DOHH2 (cell line): ENCODE data around the gene ALKBH4.
"Not testable (repeated sequence)": the region's sequence is repeated elsewhere in the genome, so short reads cannot be mapped to it uniquely, and the experiment has no call there.

ENCODE experiments used
- H3F3A ChIP-seq: fragments of 200-600 bp; sonication (generic), shearing (Covaris generic); 2 replicates; pipeline ENCODE4 v1.6.0; 2016; ENCODE audit warnings: antibody characterized with exemption, mild to moderate bottlenecking; ENCODE audit not compliant: control insufficient read depth, insufficient read depth
- H3K27ac ChIP-seq: fragments of 200-600 bp; sonication (generic); 2 replicates; pipeline ENCODE4 v1.5.1; 2014; ENCODE audit warnings: low read depth, mild to moderate bottlenecking, low read length, moderate library complexity
- H3K27me3 ChIP-seq: fragments of 200-600 bp; sonication (generic); 2 replicates; pipeline ENCODE4 v1.6.1; 2014; ENCODE audit warnings: mild to moderate bottlenecking, low read length, mixed read lengths; ENCODE audit not compliant: control insufficient read depth
- H3K36me3 ChIP-seq: fragments of 200-600 bp; sonication (generic); 2 replicates; pipeline ENCODE4 v1.6.1; 2014; ENCODE audit warnings: mild to moderate bottlenecking, low read length, moderate library complexity, mixed read lengths; ENCODE audit not compliant: control insufficient read depth
- H3K4me1 ChIP-seq: fragments of 200-600 bp; sonication (generic); 2 replicates; pipeline ENCODE4 v1.6.1; 2014; ENCODE audit warnings: mild to moderate bottlenecking, low read length, mixed read lengths; ENCODE audit not compliant: control insufficient read depth
- H3K4me2 ChIP-seq: fragments of 200-600 bp; sonication (generic); 2 replicates; pipeline ENCODE4 v1.6.0; 2014; ENCODE audit warnings: mild to moderate bottlenecking, low read length, moderate library complexity
- H3K4me3 ChIP-seq: fragments of 200-600 bp; sonication (generic); 2 replicates; pipeline ENCODE4 v1.5.1; 2014; ENCODE audit warnings: mild to moderate bottlenecking, low read length, mixed read lengths
- H3K79me2 ChIP-seq: fragments of 200-600 bp; sonication (generic); 2 replicates; pipeline ENCODE4 v1.6.1; 2014; ENCODE audit warnings: mild to moderate bottlenecking, low read length, mixed read lengths; ENCODE audit not compliant: control insufficient read depth
- H3K9me2 ChIP-seq: fragments of 200-600 bp; sonication (generic); replicated peaks from 2 replicates; pipeline ENCODE4 v1.6.1; 2014; ENCODE audit warnings: mild to moderate bottlenecking, low read length, mixed read lengths; ENCODE audit not compliant: control insufficient read depth
- H3K9me3 ChIP-seq: fragments of 200-600 bp; sonication (generic); 2 replicates; pipeline ENCODE4 v1.6.1; 2014; ENCODE audit warnings: antibody characterized with exemption, low read length, mixed read lengths; ENCODE audit not compliant: control insufficient read depth, insufficient read depth
- H4K20me1 ChIP-seq: fragments of 200-600 bp; sonication (generic); 2 replicates; pipeline ENCODE4 v1.6.0; 2014; ENCODE audit warnings: low read depth, mild to moderate bottlenecking, antibody characterized with exemption, low read length, moderate library complexity; ENCODE audit not compliant: control insufficient read depth, insufficient read depth
- EZH2phosphoT487 ChIP-seq: fragments of 200-600 bp; sonication (generic); IDR thresholded peaks from 2 replicates; pipeline ENCODE4 v1.6.1; 2017; ENCODE audit warnings: borderline replicate concordance, mild to moderate bottlenecking, antibody characterized with exemption, low read length, moderate library complexity, mixed read lengths
- TF ChIP-seq, protein P1 (sequence below): fragments of 200-600 bp; sonication (generic); IDR thresholded peaks from one replicate; pipeline ENCODE4 v1.5.1; 2014; ENCODE audit warnings: antibody characterized with exemption, mild to moderate bottlenecking, low read depth, low read length; ENCODE audit not compliant: poor library complexity, severe bottlenecking

The ALKBH4 gene

DNA sequence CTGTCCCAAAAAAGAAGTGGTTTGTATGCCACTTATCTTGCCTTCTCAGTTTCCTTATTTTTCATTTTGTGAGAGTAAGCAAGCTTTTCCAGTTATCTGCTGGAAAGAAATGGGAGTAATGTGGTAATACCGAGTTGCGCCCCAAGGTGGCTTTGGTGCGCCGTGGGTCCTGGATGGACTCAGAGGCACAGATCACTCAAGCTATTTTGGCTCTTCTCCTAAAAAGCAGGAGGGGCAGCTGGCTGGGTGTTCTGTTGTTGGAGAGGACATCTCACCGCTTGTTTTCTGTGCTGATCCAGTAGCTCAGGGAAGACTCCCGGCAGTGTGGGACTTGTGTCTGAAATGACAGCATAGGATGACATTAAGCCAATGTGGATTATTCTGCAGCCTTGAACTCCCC, 52.1 kb downstream of the ALKBH4 start:
- Histone ChIP-seq H3K9me3 (peaks cover 6% of the 10 kb centered on the region; the same call in 1 of the 2 replicates), H3F3A (peaks cover 15% of the 10 kb centered on the region), H3K27me3 (no peaks in the 10 kb centered on the region), H3K79me2 (peaks cover 80% of the 10 kb centered on the region), H3K27ac (no peak overlapping the region), H3K4me1 (peaks cover 74% of the 10 kb centered on the region), H4K20me1 (no peaks in the 10 kb centered on the region), H3K4me3 (no peak overlapping the region), H3K9me2 (no peaks in the 10 kb centered on the region), H3K36me3 (peaks cover 99% of the 10 kb centered on the region), H3K4me2 (no peak overlapping the region)
- TF ChIP-seq, protein P1, sequence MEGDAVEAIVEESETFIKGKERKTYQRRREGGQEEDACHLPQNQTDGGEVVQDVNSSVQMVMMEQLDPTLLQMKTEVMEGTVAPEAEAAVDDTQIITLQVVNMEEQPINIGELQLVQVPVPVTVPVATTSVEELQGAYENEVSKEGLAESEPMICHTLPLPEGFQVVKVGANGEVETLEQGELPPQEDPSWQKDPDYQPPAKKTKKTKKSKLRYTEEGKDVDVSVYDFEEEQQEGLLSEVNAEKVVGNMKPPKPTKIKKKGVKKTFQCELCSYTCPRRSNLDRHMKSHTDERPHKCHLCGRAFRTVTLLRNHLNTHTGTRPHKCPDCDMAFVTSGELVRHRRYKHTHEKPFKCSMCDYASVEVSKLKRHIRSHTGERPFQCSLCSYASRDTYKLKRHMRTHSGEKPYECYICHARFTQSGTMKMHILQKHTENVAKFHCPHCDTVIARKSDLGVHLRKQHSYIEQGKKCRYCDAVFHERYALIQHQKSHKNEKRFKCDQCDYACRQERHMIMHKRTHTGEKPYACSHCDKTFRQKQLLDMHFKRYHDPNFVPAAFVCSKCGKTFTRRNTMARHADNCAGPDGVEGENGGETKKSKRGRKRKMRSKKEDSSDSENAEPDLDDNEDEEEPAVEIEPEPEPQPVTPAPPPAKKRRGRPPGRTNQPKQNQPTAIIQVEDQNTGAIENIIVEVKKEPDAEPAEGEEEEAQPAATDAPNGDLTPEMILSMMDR = peak; percentile 62
- no peak for TF ChIP-seq EZH2phosphoT487

DNA sequence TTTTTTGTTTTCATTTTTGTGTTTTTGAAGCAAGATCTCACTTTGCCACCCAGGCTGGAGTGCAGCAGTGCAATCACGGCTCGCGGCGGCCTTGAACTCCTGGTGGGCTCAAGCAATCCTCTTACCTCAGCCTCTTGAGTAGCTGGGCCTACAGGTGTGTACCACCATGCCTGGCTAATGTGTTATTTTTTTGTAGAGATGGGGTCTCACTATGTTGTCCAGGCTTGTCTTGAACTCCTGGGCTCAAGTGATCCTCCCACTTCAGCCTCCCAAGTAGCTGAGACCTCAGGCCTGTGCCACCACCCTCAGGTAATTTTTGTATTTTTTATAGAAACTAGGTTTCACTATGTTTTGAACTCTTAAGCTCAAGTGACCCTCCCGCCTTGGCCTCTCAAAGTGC, 53.7 kb downstream of the ALKBH4 start:
- Histone ChIP-seq H4K20me1 (no peaks in the 10 kb centered on the region), H3K4me2 (no peak overlapping the region), H3K4me3 (no peak overlapping the region), H3K79me2 (peaks cover 80% of the 10 kb centered on the region), H3K4me1 (peaks cover 75% of the 10 kb centered on the region), H3K27me3 (no peaks in the 10 kb centered on the region), H3F3A (peaks cover 15% of the 10 kb centered on the region), H3K36me3 (peaks cover 100% of the 10 kb centered on the region), H3K9me3 (peaks cover 6% of the 10 kb centered on the region; the same call in 1 of the 2 replicates), H3K9me2 (no peaks in the 10 kb centered on the region), H3K27ac (no peak overlapping the region)
- TF ChIP-seq, protein P1 = no peak
- TF ChIP-seq EZH2phosphoT487 = no peak

DNA sequence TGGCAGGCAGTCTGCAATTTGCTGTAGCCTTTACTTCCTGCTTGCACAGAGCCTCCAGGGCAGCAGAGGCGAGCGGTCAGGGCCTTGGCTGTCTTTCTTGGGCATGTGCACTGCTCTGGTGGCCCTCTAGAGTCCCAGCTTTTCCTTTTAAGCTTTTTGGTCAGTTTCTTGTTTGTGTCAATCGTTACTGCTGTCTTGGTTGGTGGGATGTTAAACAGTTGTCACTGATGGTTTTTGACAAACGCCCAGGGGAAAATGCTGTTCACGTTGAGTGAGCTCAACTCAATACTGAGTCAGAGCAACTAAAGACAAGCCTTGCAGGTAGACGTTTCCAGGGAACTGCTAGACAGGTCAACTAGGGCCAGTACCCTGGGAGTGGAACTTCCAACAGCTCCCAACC, 54.5 kb downstream of the ALKBH4 start:
- TF ChIP-seq, protein P1 = no peak
- no peak for TF ChIP-seq EZH2phosphoT487
- H3K79me2 ChIP-seq = peaks cover 80% of the 10 kb centered on the region
- H3K36me3 ChIP-seq = peaks cover 100% of the 10 kb centered on the region

DNA sequence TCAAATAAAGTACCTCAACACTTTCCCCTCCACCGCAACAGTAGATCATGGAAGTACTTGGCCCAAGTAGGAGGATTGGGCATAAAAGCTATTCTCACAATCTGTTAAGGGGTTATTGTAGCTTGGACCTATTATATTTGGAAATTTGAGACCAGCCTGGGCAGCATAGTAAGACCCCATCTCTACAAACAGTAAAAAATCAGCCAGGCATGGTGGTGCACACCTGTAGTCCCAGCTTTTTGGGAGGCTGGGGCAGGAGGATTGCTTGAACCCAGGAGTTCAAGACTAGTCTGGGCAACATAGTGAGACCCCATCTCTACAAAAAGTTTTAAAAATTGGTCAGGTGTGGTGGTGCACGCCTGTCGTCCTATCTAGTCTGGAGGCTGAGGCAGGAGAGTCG, 55.3 kb downstream of the ALKBH4 start:
- Histone ChIP-seq H3K4me2 (no peak overlapping the region), H3K27ac (no peak overlapping the region), H4K20me1 (no peaks in the 10 kb centered on the region), H3F3A (peaks cover 14% of the 10 kb centered on the region), H3K36me3 (peaks cover 100% of the 10 kb centered on the region), H3K79me2 (peaks cover 81% of the 10 kb centered on the region), H3K27me3 (no peaks in the 10 kb centered on the region), H3K9me3 (peaks cover 6% of the 10 kb centered on the region; the same call in 1 of the 2 replicates), H3K9me2 (no peaks in the 10 kb centered on the region), H3K4me3 (no peak overlapping the region), H3K4me1 (peaks cover 69% of the 10 kb centered on the region)
- TF ChIP-seq, protein P1 = no peak
- TF ChIP-seq EZH2phosphoT487 = no peak

More for the DNA sequence above, 54.5 kb downstream of the ALKBH4 start:
- peaks cover 12% of the 10 kb centered on the region for H3F3A ChIP-seq
- no peak overlapping the region for H3K4me2 ChIP-seq
- H3K4me1 ChIP-seq = peaks cover 69% of the 10 kb centered on the region
- no peaks in the 10 kb centered on the region for H4K20me1 ChIP-seq
- H3K4me3 ChIP-seq = no peak overlapping the region
- H3K27me3 ChIP-seq = no peaks in the 10 kb centered on the region
- no peaks in the 10 kb centered on the region for H3K9me2 ChIP-seq
- peaks cover 6% of the 10 kb centered on the region; the same call in 1 of the 2 replicates for H3K9me3 ChIP-seq
- no peak overlapping the region; the same call in 1 of the 2 replicates for H3K27ac ChIP-seq

DNA sequence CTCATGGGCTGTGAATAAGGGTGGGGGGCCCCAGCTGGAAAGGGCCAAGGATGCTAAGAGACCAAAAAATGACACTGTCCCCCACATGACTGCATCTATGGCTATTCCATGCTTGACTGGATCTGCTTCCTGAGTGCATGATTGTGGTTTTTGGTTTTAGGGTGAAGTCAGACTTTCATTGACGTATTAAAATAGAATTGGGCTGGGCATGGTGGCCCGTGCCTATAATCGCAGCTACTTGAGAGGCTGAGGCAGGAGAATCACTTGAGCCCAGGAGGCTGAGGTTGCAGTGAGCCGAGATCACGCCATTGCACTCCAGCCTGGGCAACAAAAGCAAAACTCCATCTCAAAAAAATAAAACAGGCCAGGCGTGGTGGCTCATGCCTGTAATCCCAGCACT, 56.1 kb downstream of the ALKBH4 start:
- H4K20me1 ChIP-seq, H3K9me3 ChIP-seq, H3K27me3 ChIP-seq, H3K9me2 ChIP-seq: not testable (repeated sequence)
- Histone ChIP-seq H3K4me3 (peak overlapping the region; percentile 7; the same call in 1 of the 2 replicates), H3K27ac (peak overlapping the region; percentile 4; the same call in 1 of the 2 replicates), H3K4me2 (peak overlapping the region; percentile 34), H3K36me3 (peaks cover 100% of the 10 kb centered on the region), H3F3A (peaks cover 19% of the 10 kb centered on the region), H3K79me2 (peaks cover 81% of the 10 kb centered on the region), H3K4me1 (peaks cover 71% of the 10 kb centered on the region)
